ENCODE results near the gene TACC3.
A peak's percentile ranks its signal among the peaks of the same experiment; 100 is the strongest.

Gene TACC3

GRCh38 chr4:1705732-1706131 lies 15.6 kb upstream of the TACC3 start:
- no peak for DNase-seq

GRCh38 chr4:1706358-1706757 lies 15.0 kb upstream of the TACC3 start:
- DNase-seq: no peak

- no peak for DNase-seq
Measured at GRCh38 chr4:1708581-1708980, 12.7 kb upstream of the TACC3 start.

- DNase-seq: no peak
Measured at GRCh38 chr4:1711055-1711570, 10.2 kb upstream of the TACC3 start.

GRCh38 chr4:1711571-1712215 lies 9.6 kb upstream of the TACC3 start:
- DNase-seq: peak; percentile 41

- DNase-seq: peak; percentile 96
Measured at GRCh38 chr4:1712216-1713002, 8.9 kb upstream of the TACC3 start, which contains the start of gene SLBP. TSS of gene SLBP (minus strand) at chr4:1712319. CDS start at chr4:1712188, 131 bp downstream.

GRCh38 chr4:1713003-1713851 lies 8.1 kb upstream of the TACC3 start:
- peak; percentile 52 for DNase-seq

GRCh38 chr4:1714303-1715001 lies 6.9 kb upstream of the TACC3 start:
- DNase-seq: peak; percentile 16

GRCh38 chr4:1715002-1715758 lies 6.1 kb upstream of the TACC3 start:
- no peak for DNase-seq

- DNase-seq: peak; percentile 10
Measured at GRCh38 chr4:1716065-1716945, 5.0 kb upstream of the TACC3 start.

GRCh38 chr4:1717129-1718094 lies 3.9 kb upstream of the TACC3 start:
- peak; percentile 58 for DNase-seq

- peak; percentile 47 for DNase-seq
Measured at GRCh38 chr4:1718095-1718850, 3.0 kb upstream of the TACC3 start.

GRCh38 chr4:1720163-1720983 lies 948 bp upstream of the TACC3 start:
- peak; percentile 67 for DNase-seq

GRCh38 chr4:1721666-1722550 lies 587 bp downstream of the TACC3 start:
- DNase-seq: peak; percentile 54

GRCh38 chr4:1722551-1723118 lies 1.3 kb downstream of the TACC3 start:
- DNase-seq: no peak

- no peak for DNase-seq
Measured at GRCh38 chr4:1723131-1723801, 1.9 kb downstream of the TACC3 start.

Data from NCI-H69 (cell line).